GM12864 (cell line): Measurements from ENCODE around the gene PCOLCE2.

ENCODE experiments used
- DNase-seq: peaks from one replicate; pipeline ENCODE4 v3.0.0-alpha.2; 2011; ENCODE audit warnings: low read depth
- H3K4me3 ChIP-seq: 2 replicates; pipeline ENCODE4 v1.5.1; 2011; ENCODE audit warnings: mild to moderate bottlenecking, low read depth, low read length, control low read depth
- TF ChIP-seq, protein P1 (sequence below): IDR thresholded peaks from 2 replicates; pipeline ENCODE4 v1.5.1; 2011; ENCODE audit warnings: low read depth, mild to moderate bottlenecking, moderate library complexity, low read length, control low read depth, inconsistent platforms; ENCODE audit errors: missing control alignments

Gene PCOLCE2

DNA sequence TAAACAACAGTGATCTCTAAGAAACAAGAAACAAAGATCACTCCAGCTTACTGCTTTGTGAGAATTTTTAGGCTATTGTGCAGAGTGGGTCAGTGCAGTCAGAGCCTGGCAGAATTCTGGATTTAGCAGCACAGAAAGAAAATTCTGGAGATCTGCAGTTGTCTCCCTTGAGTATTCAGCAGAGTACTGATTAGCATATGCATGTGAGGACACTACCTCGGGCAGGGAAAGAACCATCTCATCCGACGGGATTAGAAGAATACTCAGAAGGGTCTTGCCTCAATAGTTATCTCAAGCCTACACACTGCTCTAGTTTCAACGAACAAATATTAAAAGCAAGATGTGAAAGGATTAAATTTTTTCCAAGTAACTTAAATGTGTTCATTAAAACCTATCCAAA is 94.4 kb downstream of the PCOLCE2 start:
- TF ChIP-seq, protein P1, sequence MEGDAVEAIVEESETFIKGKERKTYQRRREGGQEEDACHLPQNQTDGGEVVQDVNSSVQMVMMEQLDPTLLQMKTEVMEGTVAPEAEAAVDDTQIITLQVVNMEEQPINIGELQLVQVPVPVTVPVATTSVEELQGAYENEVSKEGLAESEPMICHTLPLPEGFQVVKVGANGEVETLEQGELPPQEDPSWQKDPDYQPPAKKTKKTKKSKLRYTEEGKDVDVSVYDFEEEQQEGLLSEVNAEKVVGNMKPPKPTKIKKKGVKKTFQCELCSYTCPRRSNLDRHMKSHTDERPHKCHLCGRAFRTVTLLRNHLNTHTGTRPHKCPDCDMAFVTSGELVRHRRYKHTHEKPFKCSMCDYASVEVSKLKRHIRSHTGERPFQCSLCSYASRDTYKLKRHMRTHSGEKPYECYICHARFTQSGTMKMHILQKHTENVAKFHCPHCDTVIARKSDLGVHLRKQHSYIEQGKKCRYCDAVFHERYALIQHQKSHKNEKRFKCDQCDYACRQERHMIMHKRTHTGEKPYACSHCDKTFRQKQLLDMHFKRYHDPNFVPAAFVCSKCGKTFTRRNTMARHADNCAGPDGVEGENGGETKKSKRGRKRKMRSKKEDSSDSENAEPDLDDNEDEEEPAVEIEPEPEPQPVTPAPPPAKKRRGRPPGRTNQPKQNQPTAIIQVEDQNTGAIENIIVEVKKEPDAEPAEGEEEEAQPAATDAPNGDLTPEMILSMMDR: no peak
- no peak overlapping the region for H3K4me3 ChIP-seq
- DNase-seq: no peak

- TF ChIP-seq, protein P1: no peak
- DNase-seq: no peak
- H3K4me3 ChIP-seq: no peak overlapping the region
These were observed 101.2 kb downstream of the PCOLCE2 start for GRCh38 chr3:142787719-142788118.

GRCh38 chr3:142785996-142786395 is 102.9 kb downstream of the PCOLCE2 start:
- no peak for DNase-seq
- no peak overlapping the region for H3K4me3 ChIP-seq
- TF ChIP-seq, protein P1: no peak

GRCh38 chr3:142784228-142784627 is 104.7 kb downstream of the PCOLCE2 start:
- no peak for DNase-seq

GRCh38 chr3:142782616-142783015 is 106.3 kb downstream of the PCOLCE2 start:
- H3K4me3 ChIP-seq: no peak overlapping the region
- DNase-seq: no peak
- TF ChIP-seq, protein P1: no peak

More at GRCh38 chr3:142784228-142784627, 104.7 kb downstream of the PCOLCE2 start:
- TF ChIP-seq, protein P1: no peak
- no peak overlapping the region for H3K4me3 ChIP-seq

DNA sequence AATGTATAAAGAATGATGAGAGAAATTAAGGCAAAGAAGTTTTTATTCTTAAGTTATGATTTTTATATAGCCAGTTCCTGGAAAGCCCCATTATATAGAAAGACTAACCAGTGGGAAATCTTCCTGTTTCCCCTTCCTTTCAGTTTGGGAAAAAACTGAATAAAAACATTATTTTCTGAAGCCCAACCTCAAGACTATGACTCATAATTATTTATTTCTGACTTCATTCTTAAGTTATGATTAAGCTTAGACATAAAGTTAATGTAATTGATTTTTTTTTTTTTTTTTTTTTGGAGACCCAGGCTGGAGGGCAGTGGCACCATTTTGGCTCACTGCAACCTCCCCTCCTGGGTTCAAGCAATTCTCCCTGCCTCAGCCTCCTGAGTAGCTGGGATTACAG is 109.3 kb downstream of the PCOLCE2 start:
- no peak overlapping the region for H3K4me3 ChIP-seq
- TF ChIP-seq, protein P1: no peak
- no peak for DNase-seq

DNA sequence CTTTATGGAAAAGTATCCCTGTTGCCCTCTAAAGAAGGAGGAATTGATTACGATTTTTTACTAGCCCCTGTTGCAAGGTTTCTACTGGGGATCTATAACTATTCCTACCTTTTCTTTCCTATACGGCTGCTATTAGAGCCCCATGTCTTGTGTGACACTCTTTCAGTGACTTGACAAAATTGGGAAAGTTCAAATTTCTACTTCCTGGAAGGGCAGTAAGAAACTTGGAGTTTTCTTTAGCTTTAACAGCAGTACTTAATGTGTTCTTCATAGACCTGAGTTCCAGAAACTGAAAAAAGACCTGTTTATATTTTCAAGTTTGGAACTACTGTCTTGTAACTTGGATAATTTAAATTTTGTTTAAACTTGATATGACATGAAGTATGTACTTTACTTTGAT is 110.3 kb downstream of the PCOLCE2 start:
- TF ChIP-seq, protein P1: no peak
- no peak for DNase-seq
- H3K4me3 ChIP-seq: no peak overlapping the region
